Measurements from ENCODE around the gene PEAK3. TPM values are rescaled to one million over a fixed set of nuclear protein-coding genes. Genes with fewer than 3 reads are reported as not detected.

PEAK3 gene
- total and polyA plus RNA-seq, 2 donors (not counting 1 experiment from before 2014, with no cell fraction given) = 0.18 to 0.71 TPM

DNA sequence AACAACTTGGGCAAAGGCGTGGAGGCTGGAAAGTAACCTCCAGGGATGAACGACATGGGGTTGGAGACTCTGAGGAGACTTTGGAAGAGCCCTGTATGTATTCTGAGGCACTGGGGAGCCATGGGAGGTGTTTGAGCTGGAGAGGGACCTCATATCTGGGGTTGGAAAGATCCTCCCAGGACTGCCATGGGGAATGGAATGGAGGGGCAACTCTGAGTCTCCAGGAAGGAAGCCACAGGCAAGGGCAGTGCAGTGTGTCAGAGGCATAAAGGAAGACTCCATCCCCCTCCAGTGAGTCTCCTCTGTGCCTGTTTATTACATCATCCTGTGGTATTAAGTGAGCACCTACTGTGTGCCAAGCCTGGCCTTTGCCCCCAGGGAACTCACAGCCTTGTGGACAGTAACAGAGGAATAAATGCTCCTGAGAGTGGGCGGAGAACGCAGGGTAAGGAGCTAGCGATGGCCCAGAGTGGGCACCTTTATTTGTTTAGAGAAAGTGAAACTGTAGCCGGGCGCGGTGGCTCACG, 7.7 kb downstream of the PEAK3 start:
- peak overlapping the region; percentile 93 for H3K27ac Mint-ChIP-seq
- Histone ChIP-seq H3K9ac (ENCODE audit: low read length) (peak overlapping the region; percentile 50), H3K4me3 (ENCODE audit: control extremely low read depth in 1 of 5, extremely low read depth in 1 of 5, insufficient read depth in 1 of 5, low read depth in 2 of 5, low read length in 4 of 5) (no peak overlapping the region), H3K4me1 (ENCODE audit: control insufficient read depth in 2 of 2, insufficient read depth in 2 of 2, low read length in 2 of 2) (peaks cover 37 to 53% of the 10 kb centered on the region in 2 donors), H3K36me3 (replicated peaks in 1 of 2; ENCODE audit: control extremely low read depth in 1 of 2, control insufficient read depth in 1 of 2, extremely low read depth in 1 of 2, insufficient read depth in 2 of 2, low read length in 1 of 2) (peaks cover 0 to 35% of the 10 kb centered on the region in 2 experiments), H4K20me1 (ENCODE audit: control insufficient read depth, insufficient read depth, low read length, poor library complexity, severe bottlenecking) (peaks cover 75% of the 10 kb centered on the region), H3K79me2 (ENCODE audit: control insufficient read depth, insufficient read depth, low read length) (peaks cover 86% of the 10 kb centered on the region), H3K4me2 (replicated peaks; ENCODE audit: low read depth, low read length, poor library complexity, severe bottlenecking) (peak overlapping the region; percentile 99), H3K9me3 (ENCODE audit: control extremely low read depth in 1 of 3, control insufficient read depth in 2 of 3, insufficient read depth in 1 of 3, low read length in 2 of 3) (no peaks in the 10 kb centered on the region), H3K27ac (ENCODE audit: low read length in 2 of 2) (peak overlapping the region; percentile 79 to 84), H2AFZ (ENCODE audit: insufficient read depth, low read depth, low read length, poor library complexity, severe bottlenecking) (no peak overlapping the region), H3K27me3 (replicated peaks in 1 of 4; ENCODE audit: control extremely low read depth in 1 of 4, control insufficient read depth in 3 of 4, insufficient read depth in 4 of 4, low read length in 3 of 4) (no peaks in the 10 kb centered on the region)
- TF ChIP-seq CTCF (IDR thresholded peaks at IDR 0.05) (no peak), EZH2 (IDR thresholded peaks at IDR 0.05; ENCODE audit: borderline replicate concordance, insufficient read depth, low read depth, low read length, poor library complexity, severe bottlenecking) (no peak)
- DNase-seq = no peak
- no peaks in the 10 kb centered on the region for H3K9me3 Mint-ChIP-seq (ENCODE audit: insufficient read depth)
- no peaks in the 10 kb centered on the region for H3K27me3 Mint-ChIP-seq
- ATAC-seq (ENCODE audit: low read depth) = no peak
- peak overlapping the region; percentile 86 for H3K4me3 Mint-ChIP-seq
- intact Hi-C loops (cut with micrococcal nuclease) = loop anchor here (2.0 to 10.0 kb wide), 2 partner anchors 15 to 201 kb away; partner anchors contain the start of gene GADD45B
- CTCF ChIA-PET = interaction anchor here (0.6 to 7.5 kb wide), 25 partner anchors 8 to 347 kb away, joined by 3 to 66 read pairs (median 4); partner anchors contain the start of genes AP3D1, JSRP1, PLEKHJ1 and SF3A2
- POLR2A ChIA-PET = interaction anchor here (0.6 to 10.8 kb wide), 17 partner anchors 14 to 330 kb away, joined by 3 to 134 read pairs (median 4); partner anchors contain the start of gene JSRP1
- WGBS (ENCODE audit: insufficient coverage) = 96% methylated on average over 5 of the region's 9 CpGs
- peaks cover 46% of the 10 kb centered on the region for H3K4me1 Mint-ChIP-seq

Data from B cell (primary cell).